ENCODE results near the gene FNDC3B.

DNA sequence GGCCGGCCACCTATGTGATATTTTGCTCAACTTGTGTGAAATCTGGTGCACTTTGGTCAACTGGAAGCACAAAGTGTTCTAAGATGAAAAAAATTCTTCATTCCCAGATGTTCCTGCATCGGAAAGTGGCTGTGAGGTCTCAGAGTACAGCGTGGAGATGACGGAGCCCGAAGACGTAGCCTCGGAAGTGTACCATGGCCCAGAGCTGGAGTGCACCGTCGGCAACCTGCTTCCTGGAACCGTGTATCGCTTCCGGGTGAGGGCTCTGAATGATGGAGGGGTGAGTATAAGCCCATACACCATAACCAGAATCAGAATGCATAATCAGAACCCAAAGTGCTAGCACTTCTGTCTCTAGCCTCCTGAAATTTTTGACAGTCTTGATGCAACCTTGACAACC, 304.6 kb downstream of the FNDC3B start:
- TF ChIP-seq, protein P1, sequence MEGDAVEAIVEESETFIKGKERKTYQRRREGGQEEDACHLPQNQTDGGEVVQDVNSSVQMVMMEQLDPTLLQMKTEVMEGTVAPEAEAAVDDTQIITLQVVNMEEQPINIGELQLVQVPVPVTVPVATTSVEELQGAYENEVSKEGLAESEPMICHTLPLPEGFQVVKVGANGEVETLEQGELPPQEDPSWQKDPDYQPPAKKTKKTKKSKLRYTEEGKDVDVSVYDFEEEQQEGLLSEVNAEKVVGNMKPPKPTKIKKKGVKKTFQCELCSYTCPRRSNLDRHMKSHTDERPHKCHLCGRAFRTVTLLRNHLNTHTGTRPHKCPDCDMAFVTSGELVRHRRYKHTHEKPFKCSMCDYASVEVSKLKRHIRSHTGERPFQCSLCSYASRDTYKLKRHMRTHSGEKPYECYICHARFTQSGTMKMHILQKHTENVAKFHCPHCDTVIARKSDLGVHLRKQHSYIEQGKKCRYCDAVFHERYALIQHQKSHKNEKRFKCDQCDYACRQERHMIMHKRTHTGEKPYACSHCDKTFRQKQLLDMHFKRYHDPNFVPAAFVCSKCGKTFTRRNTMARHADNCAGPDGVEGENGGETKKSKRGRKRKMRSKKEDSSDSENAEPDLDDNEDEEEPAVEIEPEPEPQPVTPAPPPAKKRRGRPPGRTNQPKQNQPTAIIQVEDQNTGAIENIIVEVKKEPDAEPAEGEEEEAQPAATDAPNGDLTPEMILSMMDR (IDR thresholded peaks at IDR 0.05; ENCODE audit: low read length) = no peak
- no peak for TF ChIP-seq EZH2phosphoT487 (IDR thresholded peaks at IDR 0.05; ENCODE audit: low read length)
